Esophagus squamous epithelium (tissue), 4 donors: ENCODE data around the gene LRRC2.

Experiments used
- POLR2A ChIP-seq, 4 donors: fragments of 450-650 bp; IDR thresholded peaks; one replicate each; pipeline ENCODE4 v1.6.1; 2017; ENCODE audit warnings: antibody characterized with exemption in 4 of 4, mild to moderate bottlenecking in 4 of 4, moderate library complexity in 3 of 4
- TF ChIP-seq, protein P1 (sequence below), 6 experiments: fragments of 450-650 bp in 4 of 6; fragments of 200-600 bp in 2 of 6; sonication (generic) in 2 of 6; IDR thresholded peaks; one replicate each; pipeline ENCODE4 v1.5.1; 2016 to 2019; ENCODE audit warnings: antibody characterized with exemption in 6 of 6, mild to moderate bottlenecking in 4 of 6, moderate library complexity in 4 of 6

DNA sequence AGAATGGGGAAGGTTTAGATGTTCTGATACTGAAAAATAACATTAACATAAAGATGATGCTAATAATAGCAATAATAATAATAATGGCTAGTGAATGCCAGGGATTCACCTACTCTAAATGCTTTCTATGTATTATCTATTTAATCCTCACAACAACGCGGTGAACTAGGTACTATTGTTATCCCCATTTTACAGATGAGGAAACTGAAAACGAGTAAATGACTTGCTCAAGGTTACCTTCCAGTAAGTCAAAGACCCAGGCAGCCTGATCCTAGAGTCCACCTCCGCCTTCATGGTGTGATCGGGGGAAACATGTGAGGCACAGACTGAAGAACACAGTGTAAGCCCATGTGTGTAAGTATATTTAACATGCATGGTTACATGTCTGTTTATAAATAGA is 30.4 kb downstream of the LRRC2 start:
- no peak for TF ChIP-seq POLR2A (IDR thresholded peaks at IDR 0.05)
- TF ChIP-seq, protein P1, sequence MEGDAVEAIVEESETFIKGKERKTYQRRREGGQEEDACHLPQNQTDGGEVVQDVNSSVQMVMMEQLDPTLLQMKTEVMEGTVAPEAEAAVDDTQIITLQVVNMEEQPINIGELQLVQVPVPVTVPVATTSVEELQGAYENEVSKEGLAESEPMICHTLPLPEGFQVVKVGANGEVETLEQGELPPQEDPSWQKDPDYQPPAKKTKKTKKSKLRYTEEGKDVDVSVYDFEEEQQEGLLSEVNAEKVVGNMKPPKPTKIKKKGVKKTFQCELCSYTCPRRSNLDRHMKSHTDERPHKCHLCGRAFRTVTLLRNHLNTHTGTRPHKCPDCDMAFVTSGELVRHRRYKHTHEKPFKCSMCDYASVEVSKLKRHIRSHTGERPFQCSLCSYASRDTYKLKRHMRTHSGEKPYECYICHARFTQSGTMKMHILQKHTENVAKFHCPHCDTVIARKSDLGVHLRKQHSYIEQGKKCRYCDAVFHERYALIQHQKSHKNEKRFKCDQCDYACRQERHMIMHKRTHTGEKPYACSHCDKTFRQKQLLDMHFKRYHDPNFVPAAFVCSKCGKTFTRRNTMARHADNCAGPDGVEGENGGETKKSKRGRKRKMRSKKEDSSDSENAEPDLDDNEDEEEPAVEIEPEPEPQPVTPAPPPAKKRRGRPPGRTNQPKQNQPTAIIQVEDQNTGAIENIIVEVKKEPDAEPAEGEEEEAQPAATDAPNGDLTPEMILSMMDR (IDR thresholded peaks at IDR 0.05) = no peak
